HuH-7.5 (cell line): ENCODE data around the gene CDIPT.
"Not testable (repeated sequence)": the region's sequence is repeated elsewhere in the genome, so short reads cannot be mapped to it uniquely, and the experiment has no call there.

Experiments
- DNase-seq: peaks from one replicate; pipeline ENCODE4 v3.0.0; 2011; ENCODE audit warnings: low spot score

CDIPT gene

DNA sequence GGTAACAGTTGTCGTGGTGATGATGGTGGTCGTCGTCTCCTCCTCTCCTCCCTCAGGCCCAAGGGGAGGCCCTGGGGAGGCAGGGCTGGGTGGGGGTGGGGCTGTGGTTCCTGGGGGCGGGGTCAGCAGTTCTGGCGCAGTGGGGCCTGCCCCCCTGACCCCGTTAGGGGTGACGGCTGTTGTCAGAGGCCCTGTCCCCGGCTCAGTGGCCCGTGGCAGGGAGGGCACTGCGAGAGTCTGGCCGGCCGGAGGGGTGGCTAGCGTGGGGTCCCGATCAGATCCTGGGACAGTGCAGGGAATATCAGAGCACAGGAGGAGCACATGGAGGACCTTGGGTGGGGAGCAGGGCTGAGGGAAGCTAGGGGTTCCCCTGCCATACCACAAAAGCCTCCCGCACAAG, 33.8 kb upstream of the CDIPT start:
- no peak for DNase-seq

DNA sequence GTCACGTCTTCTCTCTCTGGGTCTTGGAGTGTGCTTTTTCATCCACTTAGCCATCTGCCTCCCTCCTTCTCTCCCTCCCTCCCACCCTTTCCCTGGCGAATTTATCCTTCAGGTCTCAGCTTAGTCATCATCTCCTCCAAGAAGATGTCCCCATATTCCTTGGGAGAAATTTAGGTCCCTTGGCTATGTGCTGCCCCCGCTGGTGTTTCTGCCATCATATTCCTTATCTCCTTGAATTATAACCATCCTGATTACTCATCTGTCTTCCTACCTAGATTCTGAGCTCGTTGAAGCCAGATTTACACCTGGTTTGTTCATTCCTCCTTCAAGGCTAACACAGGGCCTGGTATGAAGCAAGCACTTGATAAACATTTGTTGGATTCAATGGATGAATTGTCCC, 31.3 kb upstream of the CDIPT start:
- no peak for DNase-seq

DNA sequence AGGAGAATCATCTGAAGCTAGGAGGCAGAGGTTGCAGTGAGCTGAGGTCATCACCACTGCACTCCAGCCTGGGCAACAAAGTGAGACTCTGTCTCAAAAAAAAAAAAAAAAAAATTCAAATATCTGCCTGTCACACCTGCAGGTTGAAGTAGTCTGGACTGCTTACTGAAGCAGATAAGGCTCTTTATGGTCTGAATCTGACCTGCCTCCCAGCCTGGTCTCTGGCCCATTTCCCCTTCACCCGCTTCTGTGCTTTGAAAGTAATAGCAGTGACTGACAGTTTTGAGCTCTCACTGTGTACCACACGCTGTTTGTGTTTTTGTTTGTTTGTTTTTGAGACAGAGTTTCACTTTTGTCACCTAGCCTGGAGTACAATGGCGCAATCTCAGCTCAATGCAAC, 30.5 kb upstream of the CDIPT start:
- no peak for DNase-seq

DNA sequence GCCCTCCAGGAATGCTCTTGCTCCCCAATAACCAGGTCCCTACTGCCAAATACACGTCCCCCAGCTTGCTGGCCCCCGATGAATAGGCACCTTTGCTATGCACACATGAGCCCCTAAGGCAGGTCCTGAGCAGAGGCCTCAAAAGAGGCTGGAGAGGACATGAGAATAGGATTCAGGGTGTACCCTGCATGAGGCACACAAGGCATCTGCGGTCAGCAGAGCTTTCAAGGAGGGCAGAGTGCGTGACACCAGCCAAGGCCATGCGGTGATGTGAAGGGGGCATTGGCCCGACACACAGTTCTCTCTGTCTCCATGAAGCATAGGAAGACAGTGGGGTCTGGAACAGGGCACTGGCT, 29.4 kb upstream of the CDIPT start:
- DNase-seq: no peak

DNA sequence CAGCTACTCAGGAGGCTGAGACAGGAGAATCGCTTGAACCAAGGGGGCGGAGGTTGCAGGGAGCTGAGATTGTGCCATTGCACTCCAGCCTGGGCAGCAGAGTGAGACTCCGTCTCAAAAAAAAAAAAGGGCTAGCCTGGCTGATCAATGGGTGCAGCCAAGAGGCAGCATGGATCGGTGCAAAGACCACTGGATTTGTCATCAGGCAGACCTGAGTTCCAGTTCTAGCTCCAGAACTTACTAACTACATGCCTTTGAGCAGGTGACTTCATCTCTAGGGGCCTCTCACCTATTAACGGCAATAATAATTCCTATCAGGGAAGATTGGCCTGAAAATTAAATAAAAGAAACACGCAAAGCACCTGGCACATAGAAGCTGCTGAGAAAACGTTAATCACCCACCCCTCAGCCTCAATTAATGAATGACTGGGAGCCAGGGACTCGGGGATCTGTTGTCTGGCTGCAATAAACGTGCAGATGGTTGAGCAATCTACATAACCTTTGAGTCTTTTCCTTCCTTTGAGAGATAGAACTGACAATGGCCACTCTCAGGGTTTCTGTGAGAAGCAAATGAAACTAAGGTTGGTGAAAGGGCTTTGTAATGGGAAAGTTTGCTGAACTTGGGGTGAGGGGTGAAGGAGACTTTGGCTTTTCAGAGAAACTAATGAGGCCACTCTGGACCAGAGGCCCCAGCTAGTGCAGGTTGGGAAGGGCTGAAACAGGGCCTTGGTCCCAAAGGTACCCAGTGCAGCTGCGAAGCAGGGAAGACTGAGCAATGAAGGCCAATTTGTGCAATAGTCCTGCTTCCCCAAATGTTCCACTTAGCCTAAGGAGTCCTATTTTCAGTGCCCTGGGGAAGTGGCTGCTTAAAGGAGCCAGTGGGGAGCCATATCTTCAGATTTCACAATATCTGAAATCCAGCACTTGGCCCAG, 28.8 kb upstream of the CDIPT start:
- peak; percentile 50 for DNase-seq

DNA sequence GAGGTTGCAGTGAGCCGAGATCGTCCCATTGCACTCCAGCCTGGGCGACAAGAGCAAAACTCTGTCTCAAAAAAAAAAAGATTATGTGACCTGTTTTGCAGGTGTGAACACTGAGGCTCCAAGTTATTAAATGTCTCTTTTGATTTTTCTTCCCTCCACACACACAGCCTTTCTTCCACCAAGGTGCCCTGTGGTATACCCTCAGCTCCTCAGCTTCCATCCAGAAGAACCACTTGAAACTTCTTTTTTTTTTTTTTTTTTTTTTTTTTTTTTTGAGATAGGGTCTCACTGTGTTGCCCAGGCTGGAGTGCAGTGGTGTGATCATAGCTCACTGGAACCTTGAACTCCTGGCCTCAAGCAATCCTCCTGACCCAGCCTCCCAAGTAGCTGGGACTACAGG, 26.3 kb upstream of the CDIPT start:
- DNase-seq: not testable (repeated sequence)

DNA sequence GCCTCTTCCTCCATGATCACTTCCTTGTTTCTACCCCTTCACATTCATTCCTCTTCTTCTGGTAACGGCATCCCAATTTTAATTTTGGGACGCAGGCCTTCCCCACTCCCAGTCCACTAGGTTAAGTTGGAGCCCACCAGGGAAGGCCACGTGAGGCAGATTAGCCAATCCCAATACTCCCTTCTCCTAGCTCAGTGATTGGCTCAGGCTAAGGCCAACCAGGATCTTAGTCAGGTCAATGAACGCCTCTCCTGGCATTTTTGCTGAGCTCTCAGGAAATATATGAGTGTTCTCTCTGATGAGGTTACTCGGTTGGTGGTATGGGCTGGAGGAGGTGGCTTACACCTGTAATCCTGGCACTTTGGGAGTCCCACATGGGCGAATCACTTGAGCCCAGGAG, 21.0 kb upstream of the CDIPT start:
- DNase-seq: no peak

DNA sequence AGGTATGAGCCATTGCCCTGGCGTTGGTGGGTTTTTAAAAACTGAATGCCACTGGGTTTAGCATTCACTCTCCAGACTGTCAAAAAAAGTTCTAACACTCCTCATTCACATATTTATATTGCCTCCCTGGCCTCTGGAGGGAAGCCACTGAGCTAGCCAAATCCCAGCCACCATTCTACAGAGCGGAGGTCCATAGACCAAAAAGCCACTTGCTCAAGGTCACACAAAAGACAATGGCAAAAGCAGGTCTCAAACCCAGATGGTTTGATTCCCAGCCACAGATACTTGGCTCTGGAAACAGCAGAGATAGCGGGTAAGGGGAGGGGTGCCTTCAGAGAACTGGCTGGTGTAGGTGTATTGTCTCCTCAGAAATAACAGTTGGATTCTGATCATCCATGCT, 18.0 kb upstream of the CDIPT start:
- DNase-seq: no peak

DNA sequence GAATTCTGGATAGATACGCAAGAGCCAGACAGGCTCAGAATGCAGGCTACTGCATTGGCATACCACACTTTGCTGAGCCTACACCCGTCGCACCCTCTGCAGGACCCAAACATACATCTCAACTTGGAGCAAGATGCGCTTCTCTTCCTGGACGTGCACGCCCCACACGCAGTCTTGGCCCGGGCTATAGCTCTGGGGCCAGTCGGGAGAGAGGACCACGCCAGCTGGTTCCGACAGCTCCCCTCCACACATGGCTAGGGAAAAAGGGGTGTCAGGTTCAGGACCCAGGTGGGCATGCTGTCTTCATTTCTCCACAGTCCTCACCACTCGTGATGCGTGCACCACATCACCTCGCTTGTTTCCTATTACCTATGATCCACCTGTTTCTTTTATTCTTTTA, 15.1 kb upstream of the CDIPT start:
- DNase-seq: no peak

DNA sequence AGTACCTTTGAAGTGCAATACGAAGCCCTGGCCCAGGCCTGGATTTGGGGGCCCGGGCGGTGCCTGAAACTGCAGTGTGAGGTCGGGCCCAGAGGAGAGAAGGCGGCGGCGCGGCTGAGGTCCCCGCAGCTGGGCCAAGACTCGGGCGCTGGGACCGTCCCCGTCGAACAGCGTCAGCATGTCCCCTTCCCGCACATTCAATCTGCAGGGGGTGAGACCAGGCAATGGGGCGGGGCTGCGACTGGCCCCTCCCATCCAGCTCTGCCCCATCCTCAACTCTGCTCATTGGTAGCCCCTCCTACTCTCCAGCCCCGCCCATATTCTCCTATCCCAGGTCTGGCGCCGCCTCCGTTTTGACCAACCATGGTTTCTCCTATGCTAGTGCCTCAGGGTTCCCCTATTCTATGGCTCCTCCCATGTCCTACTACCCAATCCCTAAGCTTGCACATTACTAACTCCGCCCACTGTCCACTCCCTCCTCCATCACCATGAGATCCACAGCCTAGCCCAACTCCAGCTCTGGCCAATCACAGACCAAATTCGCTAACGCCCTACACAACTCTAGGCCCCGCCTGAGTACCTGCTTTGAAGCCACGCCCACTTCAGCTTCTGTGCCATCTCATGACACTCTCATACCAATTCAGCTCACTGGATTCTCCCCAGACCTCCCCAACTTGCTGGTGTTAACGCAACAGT, 14.4 kb upstream of the CDIPT start:
- DNase-seq: no peak

DNA sequence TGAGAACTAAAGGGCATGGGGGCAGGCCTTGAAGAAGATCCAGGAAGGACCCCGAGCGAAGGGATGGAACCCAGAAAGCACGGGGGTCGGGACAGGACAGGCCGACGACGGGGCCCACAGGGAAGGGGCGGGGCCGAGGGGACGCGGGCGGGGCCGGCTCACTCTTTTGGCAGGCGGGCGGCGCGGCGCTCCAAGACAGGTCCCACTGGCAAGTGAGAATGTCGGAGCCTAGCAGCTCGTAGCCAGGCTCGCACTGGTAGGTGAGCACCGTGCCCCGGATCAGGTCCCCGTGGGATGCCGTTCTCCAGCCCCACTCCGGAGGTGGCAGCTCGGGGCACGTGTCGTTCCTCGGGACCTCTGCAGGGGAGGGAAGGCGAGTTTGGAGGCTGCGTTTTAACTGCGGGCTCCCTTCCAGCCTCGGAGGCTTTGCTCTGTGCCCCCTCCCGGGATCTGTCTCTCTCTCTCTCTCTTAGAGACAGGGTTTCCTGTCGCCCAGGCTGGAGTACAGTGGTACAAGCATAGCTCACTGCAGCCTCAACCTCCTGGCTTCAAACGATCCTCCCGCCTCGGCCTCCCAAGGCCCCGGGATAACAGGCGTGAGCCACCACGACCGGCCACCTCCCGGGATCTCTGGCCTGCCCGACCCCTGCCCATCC, 13.7 kb upstream of the CDIPT start:
- DNase-seq: no peak

DNA sequence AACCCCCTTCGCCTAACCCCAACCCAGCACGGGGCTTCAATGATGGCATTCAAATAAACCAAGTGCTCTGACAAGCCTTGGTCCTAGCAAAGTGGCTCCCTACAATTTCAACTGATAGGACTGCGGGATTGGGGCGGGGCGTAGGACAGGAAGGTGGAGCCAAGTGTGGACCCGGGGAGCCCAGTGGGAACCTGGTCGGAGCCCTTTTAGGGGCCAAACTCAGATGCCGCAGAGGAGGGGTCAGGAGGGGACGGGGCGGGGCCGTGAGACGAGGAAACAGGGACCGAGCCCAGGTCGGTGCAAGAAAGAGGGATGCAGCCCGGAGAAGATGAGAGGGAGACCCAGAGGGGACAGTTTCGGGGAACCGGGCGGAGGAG, 13.2 kb upstream of the CDIPT start:
- no peak for DNase-seq

DNA sequence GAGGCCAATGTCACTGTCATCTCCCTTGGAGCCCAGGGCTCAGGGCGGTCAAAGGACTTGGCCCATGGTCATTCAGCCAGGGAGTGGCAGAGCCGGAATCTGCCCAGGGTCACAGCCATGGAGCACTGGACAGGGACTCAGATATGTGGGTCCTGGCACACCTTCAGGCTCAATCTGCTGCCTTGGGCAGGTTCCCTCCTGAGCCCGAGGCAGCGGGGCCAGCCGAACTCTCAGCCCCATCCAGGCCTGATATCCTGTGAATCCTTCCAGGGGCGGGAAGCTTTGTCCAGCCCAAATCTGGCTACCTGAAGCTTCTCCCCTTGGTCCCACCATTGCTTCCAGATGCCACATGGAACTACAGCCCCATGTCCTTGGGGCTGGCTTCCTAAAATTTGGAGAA, 12.2 kb upstream of the CDIPT start:
- DNase-seq: no peak

DNA sequence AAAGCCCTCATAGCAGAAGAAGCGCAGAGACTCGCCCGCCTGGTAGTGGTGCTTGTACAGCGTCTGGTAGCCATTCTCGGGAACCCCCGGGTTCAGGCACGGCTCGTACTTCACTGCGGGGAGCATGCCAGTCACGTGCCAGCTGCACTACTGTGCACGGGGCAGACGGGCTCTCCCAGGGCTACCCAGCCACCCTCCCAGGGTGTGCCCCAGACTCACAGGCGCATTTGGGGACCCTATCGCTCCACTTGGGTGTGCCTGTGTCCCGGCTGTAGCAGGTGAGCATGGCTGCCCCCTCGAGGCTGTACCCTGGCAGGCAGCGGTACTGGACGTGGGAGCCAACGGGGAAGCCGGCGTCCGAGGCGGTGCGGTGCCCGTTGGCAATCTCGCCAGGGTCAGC, 10.3 kb upstream of the CDIPT start:
- DNase-seq: no peak

DNA sequence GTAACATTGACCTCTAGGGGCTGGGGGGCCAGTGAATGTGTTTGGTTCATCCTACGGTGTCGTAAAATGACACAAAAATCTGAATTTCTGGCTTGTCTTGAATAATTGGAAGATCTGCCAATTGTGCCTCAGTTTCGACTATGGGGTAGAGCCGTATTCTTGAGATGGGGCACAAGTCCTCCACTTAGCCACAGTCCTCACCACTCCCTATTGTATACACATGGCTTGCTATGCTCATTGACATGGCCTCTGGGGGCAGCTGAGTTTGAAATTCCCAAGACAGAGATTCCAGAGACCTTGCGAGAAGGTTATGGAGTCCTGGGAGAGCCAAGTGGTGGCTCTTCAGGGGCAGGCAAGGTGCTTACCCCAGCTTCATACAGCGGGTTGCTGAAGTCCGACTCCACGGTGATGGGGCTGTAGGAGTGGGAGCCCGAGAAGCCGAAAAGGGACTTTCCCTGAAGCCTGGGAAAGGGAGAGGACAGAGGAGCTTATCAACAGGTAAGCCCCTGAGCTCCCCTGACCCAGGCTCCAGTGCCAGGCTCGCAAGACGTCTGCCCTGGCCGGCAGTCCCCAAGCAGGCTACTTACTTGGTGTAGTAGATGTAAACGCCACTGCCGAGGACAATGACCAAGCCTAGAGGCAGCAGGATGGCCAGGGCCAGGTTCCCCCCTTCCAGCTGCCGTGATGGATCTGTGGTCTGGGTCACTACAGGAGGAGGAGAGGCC, 9.0 kb upstream of the CDIPT start:
- DNase-seq: no peak

DNA sequence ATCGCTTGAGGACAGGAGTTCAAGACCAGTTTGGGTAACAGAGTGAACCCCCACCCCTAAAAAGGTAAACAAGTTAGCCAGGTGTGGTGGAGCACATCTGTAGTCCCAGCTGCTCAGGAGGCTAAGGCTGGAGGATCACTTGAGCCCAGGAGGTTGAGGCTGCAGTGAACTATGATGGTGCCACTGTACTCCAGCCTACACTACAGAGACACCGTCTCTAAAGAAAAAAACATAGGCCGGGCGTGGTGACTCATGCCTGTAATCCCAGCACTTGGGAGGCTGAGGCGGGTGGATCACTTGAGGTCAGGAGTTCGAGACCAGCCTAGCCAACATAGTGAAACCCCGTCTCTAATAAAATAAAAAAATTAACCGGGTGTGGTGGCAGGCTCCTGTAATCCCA, 6.0 kb upstream of the CDIPT start:
- not testable (repeated sequence) for DNase-seq

DNA sequence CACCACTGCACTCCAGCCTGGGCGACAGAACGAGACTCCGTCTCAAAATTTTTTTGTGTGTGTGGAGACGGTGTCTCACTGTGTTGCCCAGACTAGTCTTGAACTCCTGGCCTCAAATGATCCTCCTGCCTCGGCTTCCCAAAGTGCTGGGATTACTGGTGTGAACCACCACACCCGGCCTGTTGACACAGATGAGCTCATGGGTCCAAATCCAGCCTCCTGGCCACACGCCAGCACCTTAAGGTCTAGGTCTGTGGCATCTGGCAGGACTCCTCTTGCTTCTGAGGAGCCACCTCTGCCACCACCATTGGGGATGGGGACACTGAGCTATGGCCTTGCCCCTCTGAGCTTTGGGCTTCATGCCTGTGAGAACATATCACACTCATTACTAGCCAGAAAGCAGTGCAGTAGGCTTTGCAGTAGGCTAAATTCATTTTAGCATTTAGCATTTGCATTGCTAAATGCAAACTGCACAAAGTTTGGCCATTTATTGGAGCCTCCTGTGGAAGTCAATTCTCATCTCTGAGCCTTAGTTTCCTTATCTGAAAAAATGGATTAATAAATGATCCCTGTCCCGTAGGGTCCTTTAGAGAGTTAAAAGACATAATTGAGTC, 5.5 kb upstream of the CDIPT start:
- DNase-seq: no peak

DNA sequence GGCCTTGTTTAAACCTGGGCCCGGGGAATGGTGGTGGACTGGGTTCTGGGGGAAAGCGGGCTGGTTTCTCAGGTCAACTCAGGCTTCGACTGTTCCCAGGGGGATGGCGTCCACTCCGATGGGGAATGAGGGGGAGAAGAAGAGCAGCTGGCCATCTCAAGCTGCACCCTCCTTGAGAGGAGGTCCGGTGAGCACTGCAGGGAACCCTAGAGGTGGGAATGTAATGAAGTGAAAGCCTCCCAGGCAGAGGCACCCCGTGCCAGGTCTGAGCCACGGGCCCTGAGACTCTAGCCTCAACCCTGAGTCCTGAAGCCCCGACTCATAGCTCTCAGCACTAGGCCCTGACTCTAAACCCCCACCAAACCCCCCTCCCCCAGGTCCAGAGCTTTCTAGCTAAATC, 1.2 kb upstream of the CDIPT start:
- DNase-seq: no peak

DNA sequence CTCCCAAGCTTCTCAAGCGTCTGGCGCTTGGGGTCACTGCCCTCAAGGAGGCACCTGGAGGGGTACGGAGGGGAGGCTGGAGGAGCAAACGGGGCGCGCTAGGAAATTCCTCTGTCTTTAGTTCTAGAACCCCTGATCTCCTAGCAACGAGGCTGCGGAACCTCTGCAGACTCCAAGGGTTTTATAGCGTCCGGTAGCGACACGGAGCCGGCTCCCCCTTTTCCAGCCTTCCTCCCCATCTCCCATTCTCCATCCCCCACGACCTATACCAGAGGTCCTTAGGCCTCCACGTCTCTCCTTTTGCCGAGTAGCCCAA, 601 bp upstream of the CDIPT start:
- DNase-seq: no peak

DNA sequence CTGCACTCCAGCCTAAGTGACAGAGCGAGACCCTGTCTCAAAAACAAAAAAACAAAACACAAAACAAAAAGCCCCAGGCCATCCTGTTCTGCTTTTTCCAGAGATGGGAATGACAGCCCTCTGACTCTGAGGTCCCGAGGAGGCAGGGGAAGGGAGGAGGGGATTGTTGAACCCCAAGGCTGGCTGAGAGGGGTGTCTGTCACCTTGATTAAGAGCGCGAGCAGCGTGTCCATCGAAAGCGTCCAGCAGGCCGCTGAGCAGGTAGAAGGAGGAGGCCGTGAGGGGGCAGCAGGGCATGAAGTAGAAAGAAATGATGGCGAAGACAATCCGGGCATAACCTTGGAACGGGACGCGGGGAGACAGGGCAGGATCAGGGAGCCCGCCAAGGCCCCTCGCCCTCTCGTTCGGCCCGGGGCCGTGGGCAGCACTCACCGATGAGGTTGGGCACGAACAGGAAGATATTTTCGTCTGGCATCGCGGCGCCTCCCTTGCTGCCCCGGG, 593 bp downstream of the CDIPT start:
- DNase-seq: no peak

DNA sequence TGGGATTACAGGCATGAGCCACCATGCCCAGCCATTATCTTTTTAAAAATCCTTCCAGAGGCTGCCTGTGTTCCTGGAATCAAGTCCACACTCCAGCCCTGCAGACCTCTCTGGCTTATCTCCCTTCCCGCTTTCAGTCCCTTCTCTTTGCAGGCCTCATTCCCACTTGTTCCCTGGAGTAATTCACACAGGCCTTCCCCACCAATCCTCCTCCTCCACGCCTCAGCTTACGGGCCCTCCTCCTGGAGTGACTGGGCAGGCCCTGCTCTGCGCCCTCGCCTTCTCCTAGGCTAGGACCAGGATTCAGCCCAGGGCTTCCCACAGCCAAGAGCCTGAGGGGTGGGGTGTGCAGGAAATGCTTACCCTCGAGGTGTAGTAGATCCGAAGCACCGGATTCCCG, 2.8 kb downstream of the CDIPT start:
- DNase-seq: no peak

DNA sequence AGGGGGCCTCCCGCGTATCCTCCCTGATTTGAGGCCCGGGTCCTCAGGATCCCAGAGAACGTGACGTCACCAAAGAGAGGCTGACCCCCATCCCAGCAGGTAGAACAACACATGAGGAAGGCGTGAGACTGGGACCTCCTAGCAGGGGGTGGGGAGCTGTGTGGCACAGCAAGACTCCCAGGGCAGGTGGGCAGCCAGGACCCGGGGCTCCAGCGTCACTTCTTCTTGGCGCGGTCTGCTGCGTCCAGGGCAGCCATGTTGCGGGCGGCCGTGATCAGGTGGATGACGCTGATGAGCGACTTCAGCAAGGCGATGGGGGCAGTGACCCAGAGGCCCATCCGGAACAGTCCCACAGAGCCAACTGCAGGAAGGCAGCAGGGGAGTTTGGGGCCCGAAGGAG, 4.1 kb downstream of the CDIPT start:
- no peak for DNase-seq
